ENCODE measurements around the gene VPS13D.

The VPS13D gene

GRCh38 chr1:12540580-12541273, 310.9 kb downstream of the VPS13D start:
- TF ChIP-seq MYC (IDR thresholded peaks at IDR 0.05; ENCODE audit: low read depth, low read length), result no peak
- TF ChIP-seq, protein P1, sequence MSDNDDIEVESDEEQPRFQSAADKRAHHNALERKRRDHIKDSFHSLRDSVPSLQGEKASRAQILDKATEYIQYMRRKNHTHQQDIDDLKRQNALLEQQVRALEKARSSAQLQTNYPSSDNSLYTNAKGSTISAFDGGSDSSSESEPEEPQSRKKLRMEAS (IDR thresholded peaks at IDR 0.05; ENCODE audit: low read depth, low read length), result no peak
- no peak for TF ChIP-seq POLR2A (IDR thresholded peaks at IDR 0.05; ENCODE audit: extremely low read depth, insufficient read length)
- TF ChIP-seq, protein P2, sequence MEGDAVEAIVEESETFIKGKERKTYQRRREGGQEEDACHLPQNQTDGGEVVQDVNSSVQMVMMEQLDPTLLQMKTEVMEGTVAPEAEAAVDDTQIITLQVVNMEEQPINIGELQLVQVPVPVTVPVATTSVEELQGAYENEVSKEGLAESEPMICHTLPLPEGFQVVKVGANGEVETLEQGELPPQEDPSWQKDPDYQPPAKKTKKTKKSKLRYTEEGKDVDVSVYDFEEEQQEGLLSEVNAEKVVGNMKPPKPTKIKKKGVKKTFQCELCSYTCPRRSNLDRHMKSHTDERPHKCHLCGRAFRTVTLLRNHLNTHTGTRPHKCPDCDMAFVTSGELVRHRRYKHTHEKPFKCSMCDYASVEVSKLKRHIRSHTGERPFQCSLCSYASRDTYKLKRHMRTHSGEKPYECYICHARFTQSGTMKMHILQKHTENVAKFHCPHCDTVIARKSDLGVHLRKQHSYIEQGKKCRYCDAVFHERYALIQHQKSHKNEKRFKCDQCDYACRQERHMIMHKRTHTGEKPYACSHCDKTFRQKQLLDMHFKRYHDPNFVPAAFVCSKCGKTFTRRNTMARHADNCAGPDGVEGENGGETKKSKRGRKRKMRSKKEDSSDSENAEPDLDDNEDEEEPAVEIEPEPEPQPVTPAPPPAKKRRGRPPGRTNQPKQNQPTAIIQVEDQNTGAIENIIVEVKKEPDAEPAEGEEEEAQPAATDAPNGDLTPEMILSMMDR (IDR thresholded peaks at IDR 0.05; ENCODE audit: low read depth, low read length), result no peak
- H3K4me3 ChIP-seq (ENCODE audit: low read depth, low read length), result no peak overlapping the region
- DNase-seq (ENCODE audit: low read depth), result no peak

DNA sequence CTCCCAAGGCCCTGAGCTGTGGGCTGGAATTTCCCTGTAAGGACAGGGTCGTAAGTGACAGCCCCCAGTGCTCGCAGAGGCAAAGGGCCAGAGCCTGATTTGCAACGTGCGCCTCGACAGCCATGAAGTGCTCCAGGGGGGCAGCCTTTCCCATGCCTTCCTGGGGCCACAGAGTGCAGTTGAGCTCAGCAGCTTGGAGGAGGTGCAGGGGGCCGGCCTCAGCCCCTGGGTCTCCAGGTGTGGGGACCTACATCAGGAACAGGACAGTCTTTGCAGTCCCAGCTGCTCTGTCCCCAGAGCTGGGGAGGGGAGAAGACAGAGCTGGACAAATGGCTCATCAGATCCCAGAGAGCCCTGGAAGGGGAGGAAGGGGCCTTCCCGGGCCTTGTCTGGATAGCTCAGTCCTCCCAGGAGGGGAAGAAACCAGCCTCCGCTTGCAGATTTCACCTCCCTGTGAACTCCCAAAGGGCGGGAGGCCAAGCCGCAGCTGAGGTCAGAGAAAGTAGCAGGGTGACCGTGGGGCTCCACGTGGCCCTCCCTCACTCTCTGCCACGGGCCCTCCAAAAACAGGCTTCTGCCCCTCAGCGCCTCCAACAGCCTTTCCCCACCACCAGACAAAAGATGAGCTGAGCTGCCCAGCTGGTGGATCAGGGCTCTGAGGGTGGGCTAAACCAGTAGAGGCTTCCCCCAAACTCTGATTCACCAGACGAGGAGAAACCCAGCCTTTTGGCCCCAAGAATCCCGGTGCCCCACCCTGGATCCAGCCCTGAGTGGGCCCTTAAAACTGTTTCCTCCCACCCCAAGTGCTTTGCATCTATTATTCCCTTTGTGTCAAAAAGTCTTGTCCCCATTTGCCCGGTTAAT, 311.7 kb downstream of the VPS13D start:
- no peak for DNase-seq (ENCODE audit: low read depth)
- no peak for TF ChIP-seq MYC (IDR thresholded peaks at IDR 0.05; ENCODE audit: low read depth, low read length)
- TF ChIP-seq, protein P1 (IDR thresholded peaks at IDR 0.05; ENCODE audit: low read depth, low read length), result no peak
- no peak for TF ChIP-seq POLR2A (IDR thresholded peaks at IDR 0.05; ENCODE audit: extremely low read depth, insufficient read length)
- TF ChIP-seq, protein P2 (IDR thresholded peaks at IDR 0.05; ENCODE audit: low read depth, low read length), result no peak
- no peak overlapping the region for H3K4me3 ChIP-seq (ENCODE audit: low read depth, low read length)

DNA sequence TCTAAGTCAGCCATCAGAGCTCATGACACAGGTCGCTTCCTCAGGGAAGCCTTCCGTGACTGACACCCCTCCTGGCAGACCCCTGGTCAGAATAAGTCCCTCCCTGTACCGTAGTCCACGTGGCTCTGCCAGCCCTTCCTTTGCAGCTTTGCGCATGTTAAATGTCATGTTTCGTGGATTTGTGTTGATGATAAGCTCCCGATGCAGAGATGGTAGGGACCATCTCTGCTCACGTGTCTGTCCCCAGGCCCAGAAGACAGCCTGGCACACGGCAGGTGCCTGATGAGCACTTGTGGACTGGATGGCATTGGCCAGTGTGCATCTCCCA, 312.3 kb downstream of the VPS13D start:
- no peak for DNase-seq (ENCODE audit: low read depth)
- H3K4me3 ChIP-seq (ENCODE audit: low read depth, low read length), result no peak overlapping the region
- TF ChIP-seq POLR2A (IDR thresholded peaks at IDR 0.05; ENCODE audit: extremely low read depth, insufficient read length) (no peak), MYC (IDR thresholded peaks at IDR 0.05; ENCODE audit: low read depth, low read length) (no peak)
- TF ChIP-seq, protein P1 (IDR thresholded peaks at IDR 0.05; ENCODE audit: low read depth, low read length), result no peak
- TF ChIP-seq, protein P2 (IDR thresholded peaks at IDR 0.05; ENCODE audit: low read depth, low read length), result no peak

DNA sequence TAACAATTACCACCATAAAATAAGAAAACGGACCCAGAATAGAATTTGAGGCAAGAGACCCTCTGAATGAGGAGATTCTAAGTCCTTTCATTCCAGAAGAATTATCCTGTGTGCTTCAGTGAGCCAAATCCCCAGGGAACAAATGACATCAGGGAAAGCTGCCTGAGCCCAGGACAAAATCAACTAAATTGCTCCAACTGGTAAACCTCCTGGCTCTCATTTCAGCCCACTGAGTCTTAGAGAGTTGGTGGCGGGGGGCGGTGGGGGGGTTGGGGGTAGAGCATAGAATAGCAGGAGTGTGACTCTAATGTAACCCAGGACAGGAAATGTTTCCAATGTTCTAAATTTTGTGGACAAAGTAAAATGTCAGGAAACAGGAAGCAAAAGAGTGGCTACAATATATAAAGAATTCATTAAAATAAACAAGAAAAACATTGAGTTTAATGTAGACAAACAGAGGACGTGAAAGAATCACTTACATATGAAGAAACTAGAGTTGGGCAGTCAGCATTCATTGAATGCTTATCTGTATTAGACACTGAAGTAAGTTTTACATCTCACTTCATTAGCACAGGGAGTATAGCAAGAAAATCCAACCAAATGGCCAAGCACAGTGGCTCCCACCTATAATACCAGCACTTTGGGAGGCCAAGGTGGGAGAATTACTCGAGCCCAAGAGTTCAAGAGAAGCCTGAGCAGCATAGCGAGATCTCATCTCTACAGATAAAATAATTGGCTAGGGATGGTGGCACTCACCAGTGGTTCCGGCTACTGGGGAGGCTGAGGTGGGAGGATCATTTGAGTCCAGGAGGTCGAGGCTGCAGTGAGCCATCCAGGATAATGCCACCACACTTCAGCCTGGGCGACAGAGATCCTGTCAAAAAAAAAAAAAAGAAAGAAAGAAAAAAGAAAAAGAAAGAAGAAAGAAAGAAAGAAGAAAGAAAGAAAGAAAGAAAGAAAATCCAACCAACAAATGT, 313.1 kb downstream of the VPS13D start:
- H3K4me3 ChIP-seq (ENCODE audit: low read depth, low read length), result no peak overlapping the region
- no peak for DNase-seq (ENCODE audit: low read depth)
- TF ChIP-seq, protein P1 (IDR thresholded peaks at IDR 0.05; ENCODE audit: low read depth, low read length), result no peak
- TF ChIP-seq, protein P2 (IDR thresholded peaks at IDR 0.05; ENCODE audit: low read depth, low read length), result no peak
- TF ChIP-seq MYC (IDR thresholded peaks at IDR 0.05; ENCODE audit: low read depth, low read length), result no peak
- TF ChIP-seq POLR2A (IDR thresholded peaks at IDR 0.05; ENCODE audit: extremely low read depth, insufficient read length), result no peak

GRCh38 chr1:12543740-12544154, 313.9 kb downstream of the VPS13D start:
- TF ChIP-seq MYC (IDR thresholded peaks at IDR 0.05; ENCODE audit: low read depth, low read length) (no peak), POLR2A (IDR thresholded peaks at IDR 0.05; ENCODE audit: extremely low read depth, insufficient read length) (no peak)
- TF ChIP-seq, protein P1 (IDR thresholded peaks at IDR 0.05; ENCODE audit: low read depth, low read length), result no peak
- TF ChIP-seq, protein P2 (IDR thresholded peaks at IDR 0.05; ENCODE audit: low read depth, low read length), result no peak
- no peak overlapping the region for H3K4me3 ChIP-seq (ENCODE audit: low read depth, low read length)
- DNase-seq (ENCODE audit: low read depth), result no peak
